Measurements from ENCODE around the gene DPF1. TPM values are rescaled to one million over a fixed set of nuclear protein-coding genes. Genes with fewer than 3 reads are reported as not detected.
A peak's percentile ranks its signal among the peaks of the same experiment; 100 is the strongest.

DPF1 gene
- polyA plus RNA-seq, 6 donors from 2014 or later, result 0.20 to 0.41 TPM; not detected in 4

- H3K36me3 Mint-ChIP-seq, result peaks cover 15 to 62% of the 10 kb centered on the region in 2 donors
- DNase-seq (no peak), ATAC-seq (ENCODE audit: low read depth in 2 of 2) (no peak)
- H3K4me1 Mint-ChIP-seq, result peaks cover 0 to 13% (median 9%) of the 10 kb centered on the region in 3 donors
- peaks cover 0 to 4% (median 0%) of the 10 kb centered on the region in 3 donors for H3K27me3 Mint-ChIP-seq
- peak overlapping the region in 1 of 6 donors; percentile 54 for H3K27ac Mint-ChIP-seq
- no peaks in the 10 kb centered on the region for H3K9me3 Mint-ChIP-seq
- H3K4me3 Mint-ChIP-seq, result peak overlapping the region in 3 of 8 donors; percentile 37 to 68 (median 42)
These were observed 25.9 kb downstream of the DPF1 start for GRCh38 chr19:38197937-38198704.

GRCh38 chr19:38196948-38197656 is 26.9 kb downstream of the DPF1 start:
- H3K36me3 Mint-ChIP-seq, result peaks cover 9 to 52% of the 10 kb centered on the region in 2 donors
- peak overlapping the region in 3 of 6 donors; percentile 39 to 74 (median 50) for H3K27ac Mint-ChIP-seq
- H3K9me3 Mint-ChIP-seq, result no peaks in the 10 kb centered on the region
- no peaks in the 10 kb centered on the region for H3K27me3 Mint-ChIP-seq
- H3K4me1 Mint-ChIP-seq, result peaks cover 0 to 9% (median 8%) of the 10 kb centered on the region in 3 donors
- peak overlapping the region in 1 of 8 donors; percentile 25 for H3K4me3 Mint-ChIP-seq
- DNase-seq (no peak), ATAC-seq (ENCODE audit: low read depth in 2 of 2) (no peak)

GRCh38 chr19:38196245-38196837 is 27.7 kb downstream of the DPF1 start:
- H3K36me3 Mint-ChIP-seq, result peaks cover 8 to 46% of the 10 kb centered on the region in 2 donors
- H3K4me3 Mint-ChIP-seq, result peak overlapping the region in 1 of 8 donors; percentile 54
- peaks cover 0 to 9% (median 8%) of the 10 kb centered on the region in 3 donors for H3K4me1 Mint-ChIP-seq
- no peaks in the 10 kb centered on the region for H3K27me3 Mint-ChIP-seq
- ATAC-seq (ENCODE audit: low read depth in 2 of 2), result no peak
- H3K9me3 Mint-ChIP-seq, result no peaks in the 10 kb centered on the region
- H3K27ac Mint-ChIP-seq, result peak overlapping the region in 3 of 6 donors; percentile 50 to 93 (median 59)
- DNase-seq, result no peak

GRCh38 chr19:38195237-38195636 is 28.8 kb downstream of the DPF1 start:
- H3K36me3 Mint-ChIP-seq, result peaks cover 4 to 42% of the 10 kb centered on the region in 2 donors

GRCh38 chr19:38194061-38194701 is 29.8 kb downstream of the DPF1 start:
- H3K4me3 Mint-ChIP-seq, result peak overlapping the region in 1 of 8 donors; percentile 9
- ATAC-seq (ENCODE audit: low read depth in 2 of 2) (no peak), DNase-seq (no peak)
- H3K36me3 Mint-ChIP-seq, result peaks cover 4 to 43% of the 10 kb centered on the region in 2 donors
- H3K27me3 Mint-ChIP-seq, result no peaks in the 10 kb centered on the region
- peaks cover 5 to 12% (median 9%) of the 10 kb centered on the region in 3 donors for H3K4me1 Mint-ChIP-seq
- H3K9me3 Mint-ChIP-seq, result no peaks in the 10 kb centered on the region
- peak overlapping the region in 1 of 6 donors; percentile 83 for H3K27ac Mint-ChIP-seq

More at GRCh38 chr19:38195237-38195636, 28.8 kb downstream of the DPF1 start:
- Mint-ChIP-seq H3K4me3 (peak overlapping the region in 2 of 8 donors; percentile 22 to 77), H3K27me3 (no peaks in the 10 kb centered on the region), H3K27ac (peak overlapping the region in 1 of 6 donors; percentile 70), H3K4me1 (peaks cover 3 to 10% (median 8%) of the 10 kb centered on the region in 3 donors), H3K9me3 (no peaks in the 10 kb centered on the region)
- ATAC-seq (ENCODE audit: low read depth in 2 of 2), result no peak
- DNase-seq, result no peak

- no peak for ATAC-seq (ENCODE audit: low read depth in 2 of 2)
- H3K9me3 Mint-ChIP-seq, result no peaks in the 10 kb centered on the region
- DNase-seq, result no peak
- peak overlapping the region in 1 of 8 donors; percentile 42 for H3K4me3 Mint-ChIP-seq
- H3K27ac Mint-ChIP-seq, result no peak overlapping the region
- H3K36me3 Mint-ChIP-seq, result peaks cover 9 to 46% of the 10 kb centered on the region in 2 donors
- H3K27me3 Mint-ChIP-seq, result no peaks in the 10 kb centered on the region
- H3K4me1 Mint-ChIP-seq, result peaks cover 8 to 17% (median 15%) of the 10 kb centered on the region in 3 donors
These were observed 30.6 kb downstream of the DPF1 start for GRCh38 chr19:38193445-38193844.

GRCh38 chr19:38191747-38192146 is 32.3 kb downstream of the DPF1 start:
- no peaks in the 10 kb centered on the region for H3K27me3 Mint-ChIP-seq
- H3K4me3 Mint-ChIP-seq, result peak overlapping the region in 1 of 8 donors; percentile 25
- ATAC-seq (ENCODE audit: low read depth in 2 of 2), result no peak
- H3K27ac Mint-ChIP-seq, result peak overlapping the region in 1 of 6 donors; percentile 68
- no peaks in the 10 kb centered on the region for H3K9me3 Mint-ChIP-seq
- peaks cover 9 to 29% of the 10 kb centered on the region in 2 donors for H3K36me3 Mint-ChIP-seq
- DNase-seq, result no peak
- peaks cover 8 to 17% (median 15%) of the 10 kb centered on the region in 3 donors for H3K4me1 Mint-ChIP-seq

- DNase-seq (no peak), ATAC-seq (ENCODE audit: low read depth in 2 of 2) (no peak)
- Mint-ChIP-seq H3K36me3 (peaks cover 11 to 21% of the 10 kb centered on the region in 2 donors), H3K27me3 (no peaks in the 10 kb centered on the region), H3K4me3 (no peak overlapping the region), H3K4me1 (peaks cover 6 to 12% (median 8%) of the 10 kb centered on the region in 3 donors), H3K9me3 (no peaks in the 10 kb centered on the region), H3K27ac (peak overlapping the region in 1 of 6 donors; percentile 47)
These were observed 33.2 kb downstream of the DPF1 start for GRCh38 chr19:38190793-38191192.

GRCh38 chr19:38190061-38190460 is 34.0 kb downstream of the DPF1 start:
- DNase-seq, result no peak
- H3K27ac Mint-ChIP-seq, result peak overlapping the region in 3 of 6 donors; percentile 43 to 67 (median 47)
- peaks cover 6 to 13% (median 10%) of the 10 kb centered on the region in 3 donors for H3K4me1 Mint-ChIP-seq
- ATAC-seq (ENCODE audit: low read depth in 2 of 2), result no peak
- H3K9me3 Mint-ChIP-seq, result no peaks in the 10 kb centered on the region
- no peaks in the 10 kb centered on the region for H3K27me3 Mint-ChIP-seq
- peaks cover 13 to 21% of the 10 kb centered on the region in 2 donors for H3K36me3 Mint-ChIP-seq
- peak overlapping the region in 1 of 8 donors; percentile 45 for H3K4me3 Mint-ChIP-seq

- peaks cover 0 to 6% (median 5%) of the 10 kb centered on the region in 7 donors for H3K9me3 Mint-ChIP-seq
- no peak for ATAC-seq (ENCODE audit: low read depth in 2 of 2)
- no peaks in the 10 kb centered on the region for H3K27me3 Mint-ChIP-seq
- peaks cover 6 to 26% (median 7%) of the 10 kb centered on the region in 3 donors for H3K4me1 Mint-ChIP-seq
- H3K4me3 Mint-ChIP-seq, result no peak overlapping the region
- H3K27ac Mint-ChIP-seq, result peak overlapping the region in 4 of 6 donors; percentile 17 to 66 (median 40)
- H3K36me3 Mint-ChIP-seq, result peaks cover 24 to 46% of the 10 kb centered on the region in 2 donors
- no peak for DNase-seq
These were observed 38.5 kb downstream of the DPF1 start for GRCh38 chr19:38185562-38185961.

- H3K36me3 Mint-ChIP-seq, result peaks cover 25 to 48% of the 10 kb centered on the region in 2 donors
- DNase-seq, result no peak
- no peak for ATAC-seq (ENCODE audit: low read depth in 2 of 2)
- peaks cover 0 to 11% (median 8%) of the 10 kb centered on the region in 7 donors for H3K9me3 Mint-ChIP-seq
- H3K27me3 Mint-ChIP-seq, result no peaks in the 10 kb centered on the region
- no peak overlapping the region for H3K4me3 Mint-ChIP-seq
- H3K27ac Mint-ChIP-seq, result peak overlapping the region in 3 of 6 donors; percentile 48 to 86 (median 68)
- peaks cover 6 to 23% (median 6%) of the 10 kb centered on the region in 3 donors for H3K4me1 Mint-ChIP-seq
These were observed 39.2 kb downstream of the DPF1 start for GRCh38 chr19:38184815-38185214.

- Mint-ChIP-seq H3K4me1 (peaks cover 0 to 18% (median 2%) of the 10 kb centered on the region in 3 donors), H3K4me3 (peak overlapping the region in 1 of 8 donors; percentile 80), H3K27me3 (no peaks in the 10 kb centered on the region), H3K36me3 (peaks cover 31 to 54% of the 10 kb centered on the region in 2 donors), H3K9me3 (peaks cover 7 to 22% (median 17%) of the 10 kb centered on the region in 7 donors), H3K27ac (peak overlapping the region in 4 of 6 donors; percentile 30 to 86 (median 42))
- ATAC-seq (ENCODE audit: low read depth in 2 of 2), result no peak
- no peak for DNase-seq
These were observed 40.6 kb downstream of the DPF1 start for GRCh38 chr19:38183251-38183897.

Data from naive B cell (primary cell).